GM21447 (cell line): ENCODE data around the gene FBXO31.
"Not testable (repeated sequence)": the region's sequence is repeated elsewhere in the genome, so short reads cannot be mapped to it uniquely, and the experiment has no call there.

ENCODE experiments used
- ATAC-seq: cut with Tn5 transposase; IDR thresholded peaks from one replicate; pipeline ENCODE4 v1.9.1; 2021; ENCODE audit not compliant: unreplicated experiment

The FBXO31 gene

GRCh38 chr16:87344931-87345631 is 38.5 kb downstream of the FBXO31 start:
- ATAC-seq: no peak

- ATAC-seq: no peak
These were observed 39.2 kb downstream of the FBXO31 start for GRCh38 chr16:87344165-87344930.

GRCh38 chr16:87343753-87344050 is 39.9 kb downstream of the FBXO31 start:
- no peak for ATAC-seq

GRCh38 chr16:87342978-87343752 is 40.4 kb downstream of the FBXO31 start:
- ATAC-seq: no peak

- no peak for ATAC-seq
These were observed 41.1 kb downstream of the FBXO31 start for GRCh38 chr16:87342504-87342903.

- no peak for ATAC-seq
These were observed 43.4 kb downstream of the FBXO31 start for GRCh38 chr16:87340198-87340597.

GRCh38 chr16:87339724-87340105 is 43.9 kb downstream of the FBXO31 start:
- ATAC-seq: not testable (repeated sequence)

GRCh38 chr16:87339086-87339723 is 44.4 kb downstream of the FBXO31 start:
- ATAC-seq: no peak

- no peak for ATAC-seq
These were observed 45.3 kb downstream of the FBXO31 start for GRCh38 chr16:87338155-87338765.

- ATAC-seq: no peak
These were observed 46.3 kb downstream of the FBXO31 start for GRCh38 chr16:87337262-87337771.

- no peak for ATAC-seq
These were observed 46.9 kb downstream of the FBXO31 start for GRCh38 chr16:87336434-87337240.

- no peak for ATAC-seq
These were observed 47.7 kb downstream of the FBXO31 start for GRCh38 chr16:87335625-87336433.

GRCh38 chr16:87334651-87335624 is 48.6 kb downstream of the FBXO31 start:
- ATAC-seq: no peak

GRCh38 chr16:87333581-87334331 is 49.8 kb downstream of the FBXO31 start:
- ATAC-seq: no peak

GRCh38 chr16:87333101-87333500 is 50.5 kb downstream of the FBXO31 start:
- ATAC-seq: no peak

GRCh38 chr16:87332150-87332549 is 51.4 kb downstream of the FBXO31 start:
- no peak for ATAC-seq

GRCh38 chr16:87331241-87331801 is 52.3 kb downstream of the FBXO31 start:
- ATAC-seq: no peak
